22Rv1 (cell line): Measurements from ENCODE around the gene CFC1.
"Not testable (repeated sequence)": the region's sequence is repeated elsewhere in the genome, so short reads cannot be mapped to it uniquely, and the experiment has no call there.

Experiments used
- CTCF ChIP-seq: fragments of 450-650 bp; IDR thresholded peaks from 2 replicates; pipeline ENCODE4 v1.5.1; 2017; ENCODE audit warnings: mild to moderate bottlenecking
- ZFX ChIP-seq: fragments of 450-650 bp; IDR thresholded peaks from 2 replicates; pipeline ENCODE4 v1.6.1; 2017; ENCODE audit warnings: antibody characterized with exemption, borderline replicate concordance

- not testable (repeated sequence) for TF ChIP-seq CTCF, ZFX
Observed at GRCh38 chr2:130576209-130576784, 23.1 kb downstream of the CFC1 start.
